ENCODE results near the gene TREML1. TPM values are rescaled to one million over a fixed set of nuclear protein-coding genes. Genes with fewer than 3 reads are reported as not detected.
"Not testable (repeated sequence)": the region's sequence is repeated elsewhere in the genome, so short reads cannot be mapped to it uniquely, and the experiment has no call there.

TREML1 gene
- polyA plus RNA-seq, 3 donors: 0.65 to 3.6 (median 2.6) TPM

DNA sequence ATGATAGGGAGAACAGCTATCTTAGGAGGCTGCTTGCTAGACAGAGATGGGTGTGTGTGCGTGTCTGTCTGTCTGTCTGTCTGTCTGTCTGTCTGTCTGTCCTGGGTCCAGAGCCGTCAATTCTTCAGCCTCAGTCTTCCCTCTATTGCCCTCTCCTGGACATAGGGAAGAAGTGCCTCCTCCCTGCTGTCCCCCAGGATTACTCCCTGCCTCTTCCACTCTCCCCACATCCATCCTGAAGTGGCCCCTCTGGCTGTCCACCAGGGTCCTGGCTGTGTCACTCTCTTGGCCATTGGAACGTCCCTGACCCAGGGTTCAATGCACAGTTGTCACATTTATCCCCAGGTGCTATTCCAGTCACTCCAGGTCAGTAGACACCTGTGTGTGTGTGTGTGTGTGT is 36.6 kb upstream of the TREML1 start:
- Histone ChIP-seq H3K4me1 (ENCODE audit: control insufficient read depth in 1 of 2, insufficient read depth in 2 of 2, low read length in 2 of 2) (peaks cover 40 to 41% of the 10 kb centered on the region in 2 donors), H3K36me3 (replicated peaks in 1 of 2; ENCODE audit: control insufficient read depth in 1 of 2, insufficient read depth in 2 of 2, low read length in 2 of 2) (no peaks in the 10 kb centered on the region), H3K4me2 (replicated peaks; ENCODE audit: extremely low read depth, low read length, poor library complexity, severe bottlenecking) (no peak overlapping the region), H2AFZ (ENCODE audit: insufficient read depth, low read depth, low read length, poor library complexity, severe bottlenecking) (no peak overlapping the region), H3K9ac (ENCODE audit: insufficient read depth, low read length, poor library complexity, severe bottlenecking) (no peak overlapping the region), H3K9me3 (replicated peaks in 1 of 2; ENCODE audit: control insufficient read depth in 1 of 2, insufficient read depth in 1 of 2, low read length in 2 of 2) (peaks cover 14 to 15% of the 10 kb centered on the region in 2 donors), H3K27me3 (ENCODE audit: control insufficient read depth in 2 of 2, insufficient read depth in 2 of 2, low read length in 2 of 2) (no peaks in the 10 kb centered on the region), H3K79me2 (ENCODE audit: insufficient read depth, low read length) (no peaks in the 10 kb centered on the region), H4K20me1 (ENCODE audit: insufficient read depth, low read length) (no peaks in the 10 kb centered on the region), H3K27ac (ENCODE audit: low read depth in 1 of 2, low read length in 2 of 2) (no peak overlapping the region), H3K4me3 (replicated peaks in 1 of 3; ENCODE audit: low read depth in 2 of 3, low read length in 3 of 3) (no peak overlapping the region)
- H3K4me1 Mint-ChIP-seq: peaks cover 45% of the 10 kb centered on the region
- DNase-seq: no peak
- intact Hi-C loops (cut with micrococcal nuclease): no loop called here
- H3K27ac Mint-ChIP-seq: peak overlapping the region in 3 of 7 donors; percentile 22 to 79 (median 26)
- peaks cover 13 to 24% of the 10 kb centered on the region in 2 donors for H3K36me3 Mint-ChIP-seq
- peaks cover 11 to 17% (median 14%) of the 10 kb centered on the region in 7 donors for H3K9me3 Mint-ChIP-seq
- H3K4me3 Mint-ChIP-seq: no peak overlapping the region
- WGBS (ENCODE audit: insufficient coverage): no CpG with 5 or more reads among the region's 3 CpGs
- TF ChIP-seq, protein P1, sequence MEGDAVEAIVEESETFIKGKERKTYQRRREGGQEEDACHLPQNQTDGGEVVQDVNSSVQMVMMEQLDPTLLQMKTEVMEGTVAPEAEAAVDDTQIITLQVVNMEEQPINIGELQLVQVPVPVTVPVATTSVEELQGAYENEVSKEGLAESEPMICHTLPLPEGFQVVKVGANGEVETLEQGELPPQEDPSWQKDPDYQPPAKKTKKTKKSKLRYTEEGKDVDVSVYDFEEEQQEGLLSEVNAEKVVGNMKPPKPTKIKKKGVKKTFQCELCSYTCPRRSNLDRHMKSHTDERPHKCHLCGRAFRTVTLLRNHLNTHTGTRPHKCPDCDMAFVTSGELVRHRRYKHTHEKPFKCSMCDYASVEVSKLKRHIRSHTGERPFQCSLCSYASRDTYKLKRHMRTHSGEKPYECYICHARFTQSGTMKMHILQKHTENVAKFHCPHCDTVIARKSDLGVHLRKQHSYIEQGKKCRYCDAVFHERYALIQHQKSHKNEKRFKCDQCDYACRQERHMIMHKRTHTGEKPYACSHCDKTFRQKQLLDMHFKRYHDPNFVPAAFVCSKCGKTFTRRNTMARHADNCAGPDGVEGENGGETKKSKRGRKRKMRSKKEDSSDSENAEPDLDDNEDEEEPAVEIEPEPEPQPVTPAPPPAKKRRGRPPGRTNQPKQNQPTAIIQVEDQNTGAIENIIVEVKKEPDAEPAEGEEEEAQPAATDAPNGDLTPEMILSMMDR (IDR thresholded peaks at IDR 0.05): no peak
- H3K27me3 Mint-ChIP-seq (ENCODE audit: low read depth in 3 of 3): peaks cover under 1 to 3% (median 1%) of the 10 kb centered on the region in 3 donors

DNA sequence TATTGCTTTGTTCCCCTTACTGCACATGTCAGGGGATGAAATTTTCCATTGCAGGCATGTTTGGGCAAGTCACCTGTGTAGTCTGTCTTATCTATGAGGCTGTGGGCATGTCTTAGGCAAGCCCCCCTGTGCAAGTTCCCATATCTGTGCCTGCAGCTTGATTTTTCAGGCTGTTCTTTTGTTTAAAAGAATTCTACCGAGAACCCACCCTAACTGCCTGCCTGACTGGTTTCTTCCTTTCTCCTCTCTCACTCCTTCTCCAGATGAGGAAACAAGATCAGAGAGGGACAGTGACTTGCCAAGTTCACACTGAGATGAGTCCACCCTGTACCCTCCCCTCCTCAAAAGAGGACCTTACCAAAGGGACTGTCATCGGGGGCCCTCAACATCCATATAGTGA is 35.8 kb upstream of the TREML1 start:
- Mint-ChIP-seq H3K4me3 (no peak overlapping the region), H3K36me3 (peaks cover 13 to 19% of the 10 kb centered on the region in 2 donors), H3K9me3 (peaks cover 11 to 17% (median 14%) of the 10 kb centered on the region in 7 donors), H3K27ac (no peak overlapping the region), H3K4me1 (peaks cover 53% of the 10 kb centered on the region), H3K27me3 (ENCODE audit: low read depth in 3 of 3) (peaks cover 0 to 2% (median 1%) of the 10 kb centered on the region in 3 donors)
- Histone ChIP-seq H3K27ac (ENCODE audit: low read depth in 1 of 2, low read length in 2 of 2) (no peak overlapping the region), H4K20me1 (ENCODE audit: insufficient read depth, low read length) (no peaks in the 10 kb centered on the region), H3K36me3 (replicated peaks in 1 of 2; ENCODE audit: control insufficient read depth in 1 of 2, insufficient read depth in 2 of 2, low read length in 2 of 2) (no peaks in the 10 kb centered on the region), H3K4me3 (replicated peaks in 1 of 3; ENCODE audit: low read depth in 2 of 3, low read length in 3 of 3) (no peak overlapping the region), H3K27me3 (ENCODE audit: control insufficient read depth in 2 of 2, insufficient read depth in 2 of 2, low read length in 2 of 2) (no peaks in the 10 kb centered on the region), H3K9me3 (replicated peaks in 1 of 2; ENCODE audit: control insufficient read depth in 1 of 2, insufficient read depth in 1 of 2, low read length in 2 of 2) (peaks cover 14 to 15% of the 10 kb centered on the region in 2 donors), H3K4me2 (replicated peaks; ENCODE audit: extremely low read depth, low read length, poor library complexity, severe bottlenecking) (no peak overlapping the region), H2AFZ (ENCODE audit: insufficient read depth, low read depth, low read length, poor library complexity, severe bottlenecking) (no peak overlapping the region), H3K79me2 (ENCODE audit: insufficient read depth, low read length) (no peaks in the 10 kb centered on the region), H3K9ac (ENCODE audit: insufficient read depth, low read length, poor library complexity, severe bottlenecking) (no peak overlapping the region), H3K4me1 (ENCODE audit: control insufficient read depth in 1 of 2, insufficient read depth in 2 of 2, low read length in 2 of 2) (peaks cover 49% of the 10 kb centered on the region in 2 donors)
- intact Hi-C loops (cut with micrococcal nuclease): loop anchor here (5.0 to 10.0 kb wide), 2 partner anchors 37 to 95 kb away; partner anchors contain the start of genes TREM1 (in 1 of the 2) and TREML4 (in 1 of the 2)
- TF ChIP-seq, protein P1 (IDR thresholded peaks at IDR 0.05): no peak
- 88% methylated on average over 1 of the region's 2 CpGs for WGBS (ENCODE audit: insufficient coverage)
- DNase-seq: no peak

DNA sequence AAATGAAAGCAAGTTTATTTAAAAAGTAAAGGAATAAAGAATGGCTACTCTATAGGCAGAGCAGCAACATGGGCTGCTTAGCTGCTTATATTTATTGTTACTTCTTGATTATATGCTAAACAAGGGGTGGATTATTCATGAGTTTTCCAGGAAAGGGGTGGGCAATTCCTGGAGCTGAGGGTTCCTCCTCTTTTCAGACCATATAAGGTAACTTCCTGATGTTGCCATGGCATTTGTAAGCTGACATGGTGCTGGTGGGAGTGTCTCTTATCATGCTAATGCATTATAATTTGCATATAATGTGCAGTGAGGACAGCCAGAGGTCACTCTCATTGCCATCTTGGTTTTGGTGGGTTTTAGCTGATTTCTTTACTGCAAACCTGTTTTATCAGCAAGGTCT is 34.9 kb upstream of the TREML1 start:
- peaks cover 11 to 17% (median 14%) of the 10 kb centered on the region in 7 donors for H3K9me3 Mint-ChIP-seq
- peaks cover 61% of the 10 kb centered on the region for H3K4me1 Mint-ChIP-seq
- peaks cover 7 to 10% of the 10 kb centered on the region in 2 donors for H3K36me3 Mint-ChIP-seq
- Histone ChIP-seq H3K4me1 (ENCODE audit: control insufficient read depth in 1 of 2, insufficient read depth in 2 of 2, low read length in 2 of 2) (peaks cover 57% of the 10 kb centered on the region in 2 donors), H3K9me3 (replicated peaks in 1 of 2; ENCODE audit: control insufficient read depth in 1 of 2, insufficient read depth in 1 of 2, low read length in 2 of 2) (peaks cover 14 to 15% of the 10 kb centered on the region in 2 donors)
- not testable (repeated sequence) for H3K36me3 ChIP-seq (replicated peaks in 1 of 2; ENCODE audit: control insufficient read depth in 1 of 2, insufficient read depth in 2 of 2, low read length in 2 of 2); H2AFZ ChIP-seq (ENCODE audit: insufficient read depth, low read depth, low read length, poor library complexity, severe bottlenecking); H3K4me3 ChIP-seq (replicated peaks in 1 of 3; ENCODE audit: low read depth in 2 of 3, low read length in 3 of 3); H3K79me2 ChIP-seq (ENCODE audit: insufficient read depth, low read length); H3K27ac Mint-ChIP-seq; H3K27me3 ChIP-seq (ENCODE audit: control insufficient read depth in 2 of 2, insufficient read depth in 2 of 2, low read length in 2 of 2); H3K9ac ChIP-seq (ENCODE audit: insufficient read depth, low read length, poor library complexity, severe bottlenecking); H3K27me3 Mint-ChIP-seq (ENCODE audit: low read depth in 3 of 3); H3K4me3 Mint-ChIP-seq; H3K27ac ChIP-seq (ENCODE audit: low read depth in 1 of 2, low read length in 2 of 2); H4K20me1 ChIP-seq (ENCODE audit: insufficient read depth, low read length); H3K4me2 ChIP-seq (replicated peaks; ENCODE audit: extremely low read depth, low read length, poor library complexity, severe bottlenecking)
- intact Hi-C loops (cut with micrococcal nuclease): loop anchor here (5.0 to 10.0 kb wide), 2 partner anchors 38 to 96 kb away; partner anchors contain the start of genes TREM1 (in 1 of the 2) and TREML4 (in 1 of the 2)
- peak in 1 of 3 donors; percentile 21 for DNase-seq
